ENCODE data around the gene CEP83.

GRCh38 chr12:94326727-94327126, 132.9 kb downstream of the CEP83 start:
- no peak for TF ChIP-seq GABPA (IDR thresholded peaks at IDR 0.05; ENCODE audit: low read depth)
- TF ChIP-seq CTCF (IDR thresholded peaks at IDR 0.05; ENCODE audit: insufficient read depth, low read length) = no peak
